ENCODE data around the gene MSLN. TPM values are rescaled to one million over a fixed set of nuclear protein-coding genes. Genes with fewer than 3 reads are reported as not detected.

MSLN gene
- total and polyA plus RNA-seq, 9 of the 15 experiments (the other 6 are each of a cell fraction or from before 2014, with no cell fraction given) = not detected

GRCh38 chr16:801584-802363 lies 41.2 kb downstream of the MSLN start:
- no TSS peak for BruUV-seq (replicated peaks)
- in situ Hi-C loops (cut with MboI) = no loop called here
- H3K27me3 ChIP-seq (ENCODE audit: control insufficient read depth in 2 of 2, insufficient read depth in 2 of 2, low read length in 2 of 2) = no peaks in the 10 kb centered on the region
- H3K9me1 ChIP-seq (ENCODE audit: control insufficient read depth, insufficient read depth, low read length) = no peaks in the 10 kb centered on the region
- H4K20me1 ChIP-seq (replicated peaks; ENCODE audit: control insufficient read depth, insufficient read depth, low read length) = peaks cover 11% of the 10 kb centered on the region
- ChIA-PET CTCF (ENCODE audit: low intra/inter-chr PET ratio) (no interaction called here), POLR2A (interaction anchor here (0.5 to 1.6 kb wide), 4 partner anchors 12 to 18 kb away, joined by 3 to 6 read pairs (median 3); partner anchors contain the start of genes CHTF18 and RPUSD1)
- H3K36me3 ChIP-seq (ENCODE audit: control insufficient read depth, insufficient read depth, low read length) = peaks cover 7% of the 10 kb centered on the region; the same call in 1 of the 3 replicates
- ATAC-seq (no peak), FAIRE-seq (no peak), DNase-seq (ENCODE audit: extremely low read depth in 1 of 4, low spot score in 3 of 4) (peak in 2 of 4 experiments; percentile 13 to 20)
- no peaks in the 10 kb centered on the region for H3K9me3 ChIP-seq (replicated peaks; ENCODE audit: control insufficient read depth, insufficient read depth, low read depth, low read length)
- H3K4me2 ChIP-seq (ENCODE audit: insufficient read depth, low read length) = no peak overlapping the region
- no peak overlapping the region for H3K9ac ChIP-seq (ENCODE audit: insufficient read depth in 1 of 2, low read depth in 2 of 2, low read length in 2 of 2)
- WGBS (ENCODE audit: insufficient coverage, low coverage, missing lambda C conversion rate) = 25% methylated on average over 15 of the region's 22 CpGs
- H3K4me3 ChIP-seq = no peak overlapping the region
- peaks cover 0 to 83% of the 10 kb centered on the region in 2 experiments; a peak in 2 of 5 replicates for H3K4me1 ChIP-seq (replicated peaks in 1 of 2; ENCODE audit: control insufficient read depth in 2 of 2, insufficient read depth in 2 of 2, low read length in 2 of 2)
- H2AFZ ChIP-seq (ENCODE audit: low read depth, low read length) = no peak overlapping the region
- no peak overlapping the region for H3K27ac ChIP-seq (ENCODE audit: extremely low read depth, low read depth, low read length)
- intact Hi-C loops (cut with micrococcal nuclease) = no loop called here
- H3K79me2 ChIP-seq (ENCODE audit: control insufficient read depth, insufficient read depth, low read length) = no peaks in the 10 kb centered on the region
- TF ChIP-seq TAF15 (IDR thresholded peaks at IDR 0.05; ENCODE audit: low read depth, low read length) = no peak
- TF ChIP-seq ZHX1 (conservative IDR thresholded peaks at IDR 0.05; ENCODE audit: low read length) = no peak
- no peak for TF ChIP-seq CREB5 (CRISPR knock-in tag; IDR thresholded peaks at IDR 0.05)
- TF ChIP-seq ZNF318 (IDR thresholded peaks at IDR 0.05; ENCODE audit: borderline replicate concordance in 1 of 2, low read depth in 1 of 2) = no peak
- 0 out of 2 replicates have a peak, but pooled peaks have one; percentile 8 for TF ChIP-seq POLR2A (conservative IDR thresholded peaks at IDR 0.05)
- TF ChIP-seq IRF1 (CRISPR knock-in tag; IDR thresholded peaks at IDR 0.05; ENCODE audit: borderline replicate concordance) = no peak
- no peak for TF ChIP-seq TBP (optimal IDR thresholded peaks at IDR 0.05; ENCODE audit: low read depth, low read length)
